ENCODE measurements around the gene EIF4E1B.

Gene EIF4E1B

DNA sequence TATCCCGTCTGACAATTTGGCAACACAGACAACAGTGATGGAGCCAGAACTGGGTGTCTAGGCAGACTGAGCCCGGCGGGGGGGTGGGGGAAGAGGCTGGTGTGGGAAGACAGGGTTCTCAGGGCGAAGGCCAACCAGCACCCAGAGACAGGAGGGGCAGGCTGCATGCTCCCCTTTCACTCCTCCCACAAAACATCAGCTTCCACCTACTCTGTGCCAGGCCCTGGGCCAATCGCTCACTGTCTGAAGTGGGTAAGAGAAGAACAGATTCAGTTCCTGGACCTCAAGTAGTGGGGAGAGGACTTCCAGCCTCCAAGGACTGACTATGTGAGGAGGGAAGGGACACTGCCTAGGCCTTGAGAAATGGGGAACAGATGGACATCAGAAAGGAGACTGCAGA is 2.9 kb upstream of the EIF4E1B start:
- DNase-seq (ENCODE audit: low spot score in 2 of 2) (no peak), ATAC-seq (ENCODE audit: low read depth) (no peak)
- Mint-ChIP-seq H3K4me1 (peaks cover 31% of the 10 kb centered on the region), H3K36me3 (no peaks in the 10 kb centered on the region), H3K4me3 (no peak overlapping the region), H3K27me3 (peaks cover 21% of the 10 kb centered on the region), H3K9me3 (no peaks in the 10 kb centered on the region), H3K27ac (no peak overlapping the region)

- peaks cover 21% of the 10 kb centered on the region for H3K27me3 Mint-ChIP-seq
- DNase-seq (ENCODE audit: low spot score in 2 of 2) = no peak
- no peaks in the 10 kb centered on the region for H3K9me3 Mint-ChIP-seq
- peaks cover 33% of the 10 kb centered on the region for H3K4me1 Mint-ChIP-seq
- H3K4me3 Mint-ChIP-seq = no peak overlapping the region
- no peak for ATAC-seq (ENCODE audit: low read depth)
- no peak overlapping the region for H3K27ac Mint-ChIP-seq
- H3K36me3 Mint-ChIP-seq = no peaks in the 10 kb centered on the region
Measured at GRCh38 chr5:176628406-176629228, 1.9 kb upstream of the EIF4E1B start.

GRCh38 chr5:176629317-176629852 is 1.1 kb upstream of the EIF4E1B start:
- Mint-ChIP-seq H3K9me3 (no peaks in the 10 kb centered on the region), H3K27ac (no peak overlapping the region), H3K4me1 (peaks cover 37% of the 10 kb centered on the region), H3K27me3 (peaks cover 23% of the 10 kb centered on the region), H3K4me3 (no peak overlapping the region), H3K36me3 (no peaks in the 10 kb centered on the region)
- ATAC-seq (ENCODE audit: low read depth) (no peak), DNase-seq (ENCODE audit: low spot score in 2 of 2) (no peak)

DNA sequence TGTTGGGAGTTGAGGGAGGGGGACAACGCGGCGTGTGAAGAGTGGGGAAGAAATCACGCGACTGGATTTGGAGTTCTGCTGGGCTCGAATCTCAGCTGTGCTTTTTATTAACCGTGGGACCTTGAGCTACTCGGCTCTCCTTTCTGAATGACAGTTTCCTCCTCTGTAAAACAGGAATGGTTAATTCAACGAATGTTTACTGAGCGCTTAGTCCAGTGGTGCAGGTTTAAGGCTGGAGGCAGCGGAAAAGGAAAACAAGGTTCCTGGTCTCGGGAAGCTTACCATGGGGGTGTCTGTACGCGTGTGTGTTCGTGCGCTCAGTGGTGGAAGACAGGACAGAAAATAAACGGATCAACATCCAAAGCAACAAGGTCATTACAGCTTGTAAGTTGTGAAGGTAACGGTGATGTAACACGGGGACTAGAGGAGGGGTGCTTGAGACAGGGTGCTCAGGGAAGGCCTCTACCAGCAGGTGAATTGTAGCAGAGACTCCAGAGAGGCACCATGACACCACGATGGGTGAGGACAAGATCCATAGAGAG is 277 bp downstream of the EIF4E1B start:
- no peak overlapping the region for H3K27ac Mint-ChIP-seq
- H3K9me3 Mint-ChIP-seq = no peaks in the 10 kb centered on the region
- H3K4me3 Mint-ChIP-seq = peak overlapping the region; percentile 78
- DNase-seq (ENCODE audit: low spot score in 2 of 2) = no peak
- peaks cover 25% of the 10 kb centered on the region for H3K27me3 Mint-ChIP-seq
- peaks cover 2% of the 10 kb centered on the region for H3K36me3 Mint-ChIP-seq
- ATAC-seq (ENCODE audit: low read depth) = no peak
- peaks cover 42% of the 10 kb centered on the region for H3K4me1 Mint-ChIP-seq

- H3K4me3 Mint-ChIP-seq = no peak overlapping the region
- no peaks in the 10 kb centered on the region for H3K9me3 Mint-ChIP-seq
- peaks cover 2% of the 10 kb centered on the region for H3K36me3 Mint-ChIP-seq
- ATAC-seq (ENCODE audit: low read depth) = no peak
- H3K27ac Mint-ChIP-seq = no peak overlapping the region
- DNase-seq (ENCODE audit: low spot score in 2 of 2) = no peak
- peaks cover 39% of the 10 kb centered on the region for H3K4me1 Mint-ChIP-seq
- peaks cover 22% of the 10 kb centered on the region for H3K27me3 Mint-ChIP-seq
Measured at GRCh38 chr5:176631383-176632200, 1.1 kb downstream of the EIF4E1B start.

- Mint-ChIP-seq H3K4me3 (no peak overlapping the region), H3K9me3 (no peaks in the 10 kb centered on the region), H3K36me3 (peaks cover 2% of the 10 kb centered on the region), H3K4me1 (peaks cover 30% of the 10 kb centered on the region), H3K27me3 (peaks cover 19% of the 10 kb centered on the region), H3K27ac (no peak overlapping the region)
- ATAC-seq (ENCODE audit: low read depth) = no peak
- DNase-seq (ENCODE audit: low spot score in 2 of 2) = no peak
Measured at GRCh38 chr5:176632745-176633144, 2.3 kb downstream of the EIF4E1B start.

DNA sequence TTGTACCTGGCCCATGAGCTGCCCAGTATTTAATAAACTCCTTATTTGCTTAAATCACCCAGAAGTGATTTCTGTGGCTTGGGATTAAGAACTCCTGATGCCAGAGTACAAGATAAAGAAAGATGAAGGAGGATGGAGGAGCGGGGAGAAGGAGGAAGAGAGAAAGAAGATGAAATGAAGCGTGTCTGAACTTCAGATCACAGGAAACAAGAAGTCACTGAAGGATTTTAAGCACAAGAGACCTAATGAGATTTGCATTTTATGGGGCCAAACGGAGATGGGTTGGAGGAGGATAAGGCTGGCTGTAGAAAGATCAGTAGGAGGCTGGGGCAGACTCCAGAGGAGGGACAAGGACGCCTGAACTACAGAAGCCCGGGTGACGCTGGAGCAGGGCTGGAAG is 3.1 kb downstream of the EIF4E1B start:
- ATAC-seq (ENCODE audit: low read depth) (peak; percentile 59), DNase-seq (ENCODE audit: low spot score in 2 of 2) (no peak)
- no peaks in the 10 kb centered on the region for H3K9me3 Mint-ChIP-seq
- no peak overlapping the region for H3K27ac Mint-ChIP-seq
- H3K4me3 Mint-ChIP-seq = peak overlapping the region; percentile 69
- H3K4me1 Mint-ChIP-seq = peaks cover 27% of the 10 kb centered on the region
- H3K27me3 Mint-ChIP-seq = peaks cover 15% of the 10 kb centered on the region
- peaks cover 2% of the 10 kb centered on the region for H3K36me3 Mint-ChIP-seq

GRCh38 chr5:176636426-176636825 is 6.0 kb downstream of the EIF4E1B start:
- peaks cover 5% of the 10 kb centered on the region for H3K27me3 Mint-ChIP-seq
- H3K36me3 Mint-ChIP-seq = peaks cover 2% of the 10 kb centered on the region
- no peak overlapping the region for H3K27ac Mint-ChIP-seq
- no peaks in the 10 kb centered on the region for H3K9me3 Mint-ChIP-seq
- no peak for ATAC-seq (ENCODE audit: low read depth)
- H3K4me3 Mint-ChIP-seq = no peak overlapping the region
- peaks cover 18% of the 10 kb centered on the region for H3K4me1 Mint-ChIP-seq
- no peak for DNase-seq (ENCODE audit: low spot score in 2 of 2)

- ATAC-seq (ENCODE audit: low read depth) (no peak), DNase-seq (ENCODE audit: low spot score in 2 of 2) (no peak)
- Mint-ChIP-seq H3K9me3 (no peaks in the 10 kb centered on the region), H3K4me3 (no peak overlapping the region), H3K27ac (no peak overlapping the region), H3K4me1 (peaks cover 15% of the 10 kb centered on the region), H3K36me3 (peaks cover 2% of the 10 kb centered on the region), H3K27me3 (peaks cover 5% of the 10 kb centered on the region)
Measured at GRCh38 chr5:176637556-176637955, 7.1 kb downstream of the EIF4E1B start.

DNA sequence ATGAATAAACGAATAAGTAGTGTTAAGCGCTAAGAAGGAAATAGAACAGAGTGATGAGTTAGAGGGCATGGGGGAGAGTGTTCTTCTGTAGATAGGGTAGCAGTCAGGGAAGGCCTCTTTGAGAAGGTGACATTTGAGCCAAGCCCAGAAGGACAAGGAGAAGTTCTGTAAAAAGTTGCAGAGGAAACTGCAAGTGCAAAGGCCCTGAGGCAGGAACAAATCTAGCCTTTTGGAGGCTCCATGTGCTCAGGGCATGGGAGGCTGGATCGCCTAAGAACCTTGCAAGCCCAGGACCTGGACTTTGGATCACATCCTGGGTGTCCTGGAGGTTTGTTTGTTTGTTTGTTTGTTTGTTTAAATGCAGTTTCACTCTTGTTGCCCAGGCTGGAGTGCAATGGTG is 8.0 kb downstream of the EIF4E1B start:
- Mint-ChIP-seq H3K9me3 (no peaks in the 10 kb centered on the region), H3K27ac (no peak overlapping the region), H3K4me1 (peaks cover 15% of the 10 kb centered on the region), H3K27me3 (peaks cover 5% of the 10 kb centered on the region), H3K4me3 (no peak overlapping the region), H3K36me3 (peaks cover 2% of the 10 kb centered on the region)
- no peak for DNase-seq (ENCODE audit: low spot score in 2 of 2)
- no peak for ATAC-seq (ENCODE audit: low read depth)

DNA sequence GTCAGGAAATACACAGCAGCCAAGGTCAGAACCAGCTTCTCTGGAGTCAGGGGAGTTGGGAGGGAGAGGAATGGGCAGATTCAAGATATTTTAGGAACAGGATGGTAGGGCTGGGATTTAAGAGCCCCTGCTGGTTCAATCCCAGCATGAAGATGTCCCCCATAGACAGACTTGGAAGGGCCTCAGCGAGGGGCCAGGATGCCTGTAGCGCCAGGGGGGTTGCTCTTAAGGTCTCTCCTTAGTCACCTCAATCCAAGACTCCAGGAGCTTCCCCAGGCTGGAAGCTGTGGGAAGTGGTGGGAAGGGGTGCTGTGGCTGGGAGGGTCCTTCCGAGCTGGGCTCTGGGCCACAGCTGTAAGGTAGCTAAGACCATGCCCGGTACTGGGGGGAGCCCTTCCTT is 8.7 kb downstream of the EIF4E1B start:
- Mint-ChIP-seq H3K36me3 (peaks cover 2% of the 10 kb centered on the region), H3K4me1 (peaks cover 7% of the 10 kb centered on the region), H3K4me3 (no peak overlapping the region), H3K27me3 (peaks cover 4% of the 10 kb centered on the region), H3K9me3 (no peaks in the 10 kb centered on the region), H3K27ac (no peak overlapping the region)
- DNase-seq (ENCODE audit: low spot score in 2 of 2) (no peak), ATAC-seq (ENCODE audit: low read depth) (no peak)

DNA sequence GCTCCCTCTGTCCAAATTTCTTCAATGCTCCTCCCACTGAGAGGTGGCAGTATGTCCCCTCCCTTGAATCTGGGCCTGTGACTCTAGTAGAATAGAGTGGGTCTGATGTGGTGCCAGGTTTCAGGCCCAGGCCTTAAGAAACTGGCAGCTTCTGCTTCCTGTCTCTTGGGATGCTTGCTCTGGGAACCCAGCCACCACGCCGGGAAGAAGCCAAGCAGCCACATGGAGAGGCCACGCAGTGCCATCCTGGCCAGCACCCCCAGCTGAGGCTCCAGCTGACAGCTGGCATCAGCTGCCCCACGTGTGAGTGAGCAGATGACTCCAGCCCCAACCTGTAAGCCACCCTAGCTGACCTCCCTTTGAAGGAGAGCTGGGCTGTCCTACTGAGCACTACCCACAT is 9.5 kb downstream of the EIF4E1B start:
- H3K4me3 Mint-ChIP-seq = no peak overlapping the region
- H3K36me3 Mint-ChIP-seq = peaks cover 2% of the 10 kb centered on the region
- peaks cover 5% of the 10 kb centered on the region for H3K4me1 Mint-ChIP-seq
- DNase-seq (ENCODE audit: low spot score in 2 of 2) = no peak
- H3K9me3 Mint-ChIP-seq = no peaks in the 10 kb centered on the region
- no peak overlapping the region for H3K27ac Mint-ChIP-seq
- ATAC-seq (ENCODE audit: low read depth) = no peak
- peaks cover 4% of the 10 kb centered on the region for H3K27me3 Mint-ChIP-seq

- Mint-ChIP-seq H3K9me3 (no peaks in the 10 kb centered on the region), H3K4me1 (no peaks in the 10 kb centered on the region), H3K4me3 (no peak overlapping the region), H3K27ac (no peak overlapping the region), H3K36me3 (no peaks in the 10 kb centered on the region), H3K27me3 (no peaks in the 10 kb centered on the region)
- ATAC-seq (ENCODE audit: low read depth) (no peak), DNase-seq (ENCODE audit: low spot score in 2 of 2) (no peak)
Measured at GRCh38 chr5:176640616-176641015, 10.1 kb downstream of the EIF4E1B start.
